NCI-H1417 treated with DMSO at 0.1 percent for 48 hours (cell line): Measurements from ENCODE around the gene P3H1.
"Not testable (repeated sequence)": the region's sequence is repeated elsewhere in the genome, so short reads cannot be mapped to it uniquely, and the experiment has no call there.

ENCODE experiments used
- DNase-seq: peaks from one replicate; lab custom pipeline; 2025; lab: John Stamatoyannopoulos, UW

The P3H1 gene

GRCh38 chr1:42766741-42767509 is at the start of gene P3H1, which contains the start of gene C1orf50:
P3H1 (minus strand) TSS chr1:42767028; CDS start chr1:42766971, 57 bp downstream.
C1orf50 (plus strand) TSS chr1:42767249; CDS start chr1:42767312, 63 bp downstream.
- peak; percentile 85 for DNase-seq

GRCh38 chr1:42815941-42816584 is 49.2 kb upstream of the P3H1 start:
- DNase-seq: no peak

GRCh38 chr1:42814815-42815214 is 48.0 kb upstream of the P3H1 start:
- DNase-seq: not testable (repeated sequence)

- DNase-seq: no peak
Measured at GRCh38 chr1:42807056-42807668, 40.3 kb upstream of the P3H1 start.

GRCh38 chr1:42806593-42806992 is 39.8 kb upstream of the P3H1 start:
- no peak for DNase-seq

- no peak for DNase-seq
Measured at GRCh38 chr1:42806171-42806570, 39.3 kb upstream of the P3H1 start.

- DNase-seq: no peak
Measured at GRCh38 chr1:42801832-42802473, 35.1 kb upstream of the P3H1 start.

GRCh38 chr1:42797979-42798378 is 31.2 kb upstream of the P3H1 start:
- DNase-seq: no peak

GRCh38 chr1:42797414-42797813 is 30.6 kb upstream of the P3H1 start:
- DNase-seq: no peak

- DNase-seq: no peak
Measured at GRCh38 chr1:42793824-42794223, 27.0 kb upstream of the P3H1 start.

- DNase-seq: no peak
Measured at GRCh38 chr1:42788021-42788420, 21.2 kb upstream of the P3H1 start.

- no peak for DNase-seq
Measured at GRCh38 chr1:42786097-42786496, 19.3 kb upstream of the P3H1 start.

GRCh38 chr1:42784946-42785693 is 18.3 kb upstream of the P3H1 start, which contains the start of gene TMEM269:
TMEM269 (plus strand) TSS chr1:42784991; CDS start chr1:42789894, 4,903 bp downstream.
- DNase-seq: no peak

- DNase-seq: no peak
Measured at GRCh38 chr1:42784547-42784945, 17.7 kb upstream of the P3H1 start.

GRCh38 chr1:42783092-42783491 is 16.3 kb upstream of the P3H1 start:
- DNase-seq: no peak

- DNase-seq: no peak
Measured at GRCh38 chr1:42780176-42780575, 13.3 kb upstream of the P3H1 start.

- DNase-seq: no peak
Measured at GRCh38 chr1:42779725-42780124, 12.9 kb upstream of the P3H1 start.

- DNase-seq: no peak
Measured at GRCh38 chr1:42777852-42778251, 11.0 kb upstream of the P3H1 start.

- no peak for DNase-seq
Measured at GRCh38 chr1:42776502-42776901, 9.7 kb upstream of the P3H1 start.

- DNase-seq: no peak
Measured at GRCh38 chr1:42774928-42775526, 8.2 kb upstream of the P3H1 start.

- DNase-seq: no peak
Measured at GRCh38 chr1:42773420-42773819, 6.6 kb upstream of the P3H1 start.
